ENCODE data around the gene CUBN.

Gene CUBN

DNA sequence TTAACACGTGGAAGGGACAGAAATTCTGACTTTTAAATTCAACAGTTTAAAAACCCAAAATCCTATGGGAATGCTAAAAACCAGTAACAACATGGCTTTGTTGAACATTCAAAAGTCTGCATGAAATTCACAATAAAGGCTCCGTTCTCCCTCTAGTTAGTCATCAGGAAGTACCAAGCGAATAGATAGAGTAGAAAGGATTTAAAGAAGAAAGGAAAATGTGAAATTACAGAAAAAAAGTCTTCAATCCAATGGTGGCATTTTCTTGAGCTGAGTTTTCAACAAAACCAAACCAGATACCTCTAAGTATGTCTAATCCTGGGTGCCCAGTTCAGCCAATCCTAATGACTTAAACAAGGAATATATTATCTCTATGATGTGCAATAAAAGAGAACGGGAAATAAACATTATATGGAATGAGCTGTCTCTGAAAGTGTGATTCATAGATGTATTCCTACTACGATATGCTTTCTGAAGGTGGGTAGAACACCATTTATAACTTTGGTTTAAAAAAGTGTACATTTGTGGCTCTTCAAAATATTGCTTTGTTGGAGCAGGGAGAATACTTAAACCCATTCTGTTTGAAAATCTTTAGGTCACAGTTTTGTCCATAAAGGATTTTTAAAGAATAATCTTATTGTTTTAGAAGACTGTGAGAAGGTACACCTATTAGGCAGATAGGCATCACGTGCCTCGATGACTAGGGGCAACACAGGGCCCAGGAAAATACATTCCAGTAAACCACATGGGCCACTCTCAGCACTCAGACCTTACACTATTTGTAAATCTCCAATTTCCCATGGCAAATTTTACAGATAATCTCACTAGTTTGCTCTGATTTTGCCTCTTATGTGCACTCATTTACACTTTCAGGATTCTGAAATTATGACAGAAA, 87.7 kb downstream of the CUBN start:
- DNase-seq (ENCODE audit: low read depth), result no peak

DNA sequence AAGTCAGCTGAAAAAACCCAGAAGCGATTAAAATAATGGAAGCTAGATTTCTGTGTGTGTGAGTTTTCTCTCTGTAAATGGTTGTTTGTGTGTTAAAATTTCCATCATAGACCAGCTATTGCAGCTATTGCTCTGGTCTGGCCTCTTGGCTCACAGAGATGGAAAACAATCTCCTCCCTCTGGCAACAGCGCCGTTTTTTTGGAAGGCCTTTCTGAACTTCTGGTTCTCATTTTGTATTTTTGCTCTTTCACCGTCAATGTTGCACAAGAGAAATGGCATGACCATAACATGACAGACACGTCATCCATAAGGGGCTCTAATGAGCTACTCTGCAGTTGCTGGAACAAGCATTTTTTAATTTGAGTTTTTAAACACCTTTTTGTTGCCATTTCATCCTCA, 91.0 kb downstream of the CUBN start:
- DNase-seq (ENCODE audit: low read depth), result peak; percentile 85

DNA sequence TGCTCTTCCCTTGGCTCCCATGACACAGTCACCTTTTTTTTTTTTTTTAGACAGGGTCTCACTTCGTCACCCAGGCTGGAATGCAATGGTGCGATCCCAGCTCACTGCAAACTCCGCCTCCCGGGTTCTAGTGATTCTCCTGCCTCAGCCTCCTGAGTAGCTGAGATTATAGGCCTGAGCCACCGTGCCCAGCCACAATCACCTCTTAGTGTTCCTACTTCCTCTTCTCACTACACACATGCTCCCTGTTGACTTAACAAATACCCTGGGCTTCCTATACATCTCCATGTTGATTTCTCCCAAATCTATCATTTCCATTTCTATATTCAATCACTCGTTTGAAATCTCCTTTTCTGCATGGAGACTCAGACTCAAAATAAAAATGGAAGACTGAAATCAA, 91.7 kb downstream of the CUBN start:
- no peak for DNase-seq (ENCODE audit: low read depth)

DNA sequence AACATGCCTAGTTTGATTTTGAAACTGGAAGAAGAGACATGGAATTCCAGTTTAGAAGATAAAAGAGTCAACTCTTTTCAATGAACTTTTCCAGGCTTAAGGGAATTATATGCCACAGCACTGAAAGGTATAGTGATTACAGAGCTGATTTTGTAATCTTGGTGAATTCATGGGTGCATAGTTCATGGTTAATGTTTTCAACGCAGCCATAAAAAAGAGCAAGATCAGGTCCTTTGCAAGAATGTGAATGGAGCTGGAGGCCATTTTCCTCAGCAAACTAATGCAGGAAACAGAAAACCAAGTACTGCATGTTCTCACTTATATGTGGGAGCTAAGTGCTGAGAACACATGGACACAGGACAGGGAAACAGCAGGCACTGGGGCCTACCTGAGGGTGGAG, 94.2 kb downstream of the CUBN start:
- DNase-seq (ENCODE audit: low read depth), result no peak

DNA sequence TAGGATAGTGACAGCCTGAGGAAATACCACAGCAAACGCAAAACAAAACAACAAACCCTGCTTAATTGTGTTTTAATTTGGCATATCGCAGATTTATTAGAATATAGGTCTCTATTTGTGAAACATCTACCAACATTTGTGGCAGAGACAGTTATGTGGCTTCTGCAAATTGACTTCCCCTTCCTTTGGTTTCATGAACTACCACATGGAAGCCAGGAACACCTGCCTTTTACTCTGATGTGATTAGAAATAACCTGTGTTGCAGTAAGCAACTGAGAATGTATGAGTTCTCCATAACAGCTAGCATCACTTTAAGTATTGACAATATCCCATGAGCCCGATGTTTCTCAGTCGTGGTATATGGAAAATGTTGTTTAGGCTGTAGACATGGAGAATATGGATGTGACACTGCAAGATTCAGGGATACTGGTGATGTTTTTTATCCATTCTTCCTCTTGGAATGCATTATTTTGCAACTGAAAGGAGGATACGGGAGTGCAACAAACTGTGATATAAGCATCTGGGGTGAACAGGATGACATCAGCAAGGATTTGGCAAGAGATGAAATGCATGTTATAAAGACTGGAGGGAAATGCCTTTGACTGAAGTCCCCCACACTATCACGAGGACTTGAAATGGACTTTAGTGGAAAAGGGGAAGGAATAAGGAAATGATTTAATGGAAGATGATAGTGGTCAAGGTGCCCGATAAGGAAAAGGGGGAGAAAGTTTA, 95.9 kb downstream of the CUBN start:
- no peak for DNase-seq (ENCODE audit: low read depth)

DNA sequence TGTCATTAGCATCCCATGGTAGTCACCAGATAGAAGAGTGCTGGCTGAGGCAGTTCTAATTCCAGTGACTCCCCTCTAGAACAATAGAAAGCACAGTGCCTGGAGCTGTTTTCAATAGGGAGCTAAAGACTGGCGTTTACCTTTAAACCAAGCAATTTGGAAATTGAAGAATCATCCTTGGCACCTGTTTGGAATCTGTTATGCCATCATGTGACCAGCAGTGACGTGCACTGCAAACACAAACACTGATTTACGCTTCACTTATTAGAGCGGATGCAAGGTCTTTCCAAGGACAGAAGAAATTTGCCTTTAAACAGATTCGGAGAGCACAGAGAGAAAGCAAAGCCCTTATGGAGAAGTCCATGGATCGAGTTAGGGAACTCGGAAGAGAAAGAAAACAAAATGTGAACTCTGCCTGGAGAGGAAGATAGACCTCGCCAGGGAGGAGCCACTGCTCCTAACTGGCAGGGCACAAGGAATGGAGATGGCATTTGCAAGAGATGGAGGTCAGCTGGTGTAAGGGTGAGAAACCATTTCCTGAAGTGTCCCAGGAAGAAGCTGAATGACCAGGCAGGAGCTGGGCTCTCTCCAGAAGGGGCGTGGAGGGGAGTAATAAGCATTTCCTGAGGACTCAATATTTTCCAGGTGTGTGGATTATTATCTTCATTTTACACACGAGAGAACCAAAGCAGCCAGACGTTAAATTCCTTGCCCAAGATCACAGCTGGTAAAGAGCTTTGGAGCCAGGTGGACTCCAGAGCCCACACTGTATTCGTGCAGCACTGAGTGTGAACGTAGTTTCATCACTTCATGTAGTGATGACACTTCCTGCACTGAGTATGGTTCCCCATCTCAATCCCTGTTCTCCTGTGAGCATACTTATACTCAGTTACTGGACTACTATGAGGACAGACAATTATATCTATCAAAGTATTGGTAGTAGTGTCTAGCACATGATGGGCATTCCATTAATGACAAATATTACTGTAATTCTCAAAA, 97.7 kb downstream of the CUBN start:
- DNase-seq (ENCODE audit: low read depth), result no peak

DNA sequence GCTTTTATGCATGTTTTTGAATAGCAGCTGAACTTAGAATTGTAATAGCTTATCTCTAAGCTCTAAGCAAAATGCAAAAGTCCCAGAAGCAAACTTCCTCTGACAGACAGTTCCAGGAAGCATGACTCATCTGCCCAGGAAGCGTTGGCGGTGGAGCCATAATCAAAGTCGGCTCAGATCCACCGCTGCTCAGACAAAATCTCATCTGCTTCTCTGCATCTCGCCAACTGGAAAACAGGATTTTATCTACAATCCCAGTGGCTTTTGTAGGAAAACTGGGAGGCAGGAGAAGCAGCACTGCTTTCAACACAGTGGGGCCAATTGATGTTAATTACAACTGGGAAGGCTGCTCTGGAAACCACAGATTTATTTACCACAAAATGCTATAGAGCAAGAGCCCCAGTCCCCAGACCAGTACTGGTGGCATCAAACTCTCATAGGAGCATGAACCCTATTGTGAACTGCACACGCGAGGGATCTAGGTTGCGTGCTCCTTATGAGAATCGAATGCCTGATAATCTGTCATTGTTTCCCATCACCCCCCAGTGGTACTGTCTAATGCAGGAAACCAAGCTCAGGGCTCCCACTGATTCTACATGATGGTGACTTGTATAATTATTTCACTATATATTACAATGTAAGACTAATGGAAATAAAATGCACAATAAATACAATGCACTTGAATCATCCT, 99.9 kb downstream of the CUBN start:
- DNase-seq (ENCODE audit: low read depth), result no peak

DNA sequence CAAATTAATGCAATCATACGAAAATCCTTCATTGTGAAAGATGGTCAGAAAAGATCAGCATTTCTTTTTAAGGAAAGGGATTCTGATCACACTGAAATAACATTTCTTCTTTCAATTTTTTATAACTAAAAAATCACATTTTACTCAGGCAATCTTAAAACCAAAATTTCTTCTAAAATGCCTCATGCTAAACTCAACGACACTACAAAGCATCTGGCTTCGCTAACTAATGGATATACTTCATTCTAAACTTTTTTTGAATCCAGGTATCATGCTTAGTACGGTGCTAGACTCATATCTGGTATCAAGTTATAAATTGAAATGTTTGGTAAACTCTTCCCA, 100.4 kb downstream of the CUBN start:
- no peak for DNase-seq (ENCODE audit: low read depth)

DNA sequence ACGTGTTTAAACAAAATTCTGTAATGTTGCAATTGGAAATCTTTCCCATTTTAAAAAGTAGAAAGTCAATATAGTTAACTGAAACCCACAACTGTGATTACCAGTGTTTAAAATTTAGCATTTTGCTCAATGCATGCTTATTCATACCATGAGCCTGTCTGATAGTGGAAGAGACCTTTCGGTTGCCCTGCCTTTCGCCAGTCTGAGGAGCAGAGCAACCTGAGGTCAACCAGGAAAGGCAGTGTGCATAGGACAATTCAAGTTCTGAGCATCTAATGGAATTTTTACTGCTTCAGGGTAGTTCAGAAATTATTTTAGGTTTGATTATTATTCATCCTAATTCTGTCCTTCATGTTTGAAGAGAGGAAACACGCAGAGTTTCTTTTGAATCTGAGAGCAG, 100.8 kb downstream of the CUBN start:
- no peak for DNase-seq (ENCODE audit: low read depth)

DNA sequence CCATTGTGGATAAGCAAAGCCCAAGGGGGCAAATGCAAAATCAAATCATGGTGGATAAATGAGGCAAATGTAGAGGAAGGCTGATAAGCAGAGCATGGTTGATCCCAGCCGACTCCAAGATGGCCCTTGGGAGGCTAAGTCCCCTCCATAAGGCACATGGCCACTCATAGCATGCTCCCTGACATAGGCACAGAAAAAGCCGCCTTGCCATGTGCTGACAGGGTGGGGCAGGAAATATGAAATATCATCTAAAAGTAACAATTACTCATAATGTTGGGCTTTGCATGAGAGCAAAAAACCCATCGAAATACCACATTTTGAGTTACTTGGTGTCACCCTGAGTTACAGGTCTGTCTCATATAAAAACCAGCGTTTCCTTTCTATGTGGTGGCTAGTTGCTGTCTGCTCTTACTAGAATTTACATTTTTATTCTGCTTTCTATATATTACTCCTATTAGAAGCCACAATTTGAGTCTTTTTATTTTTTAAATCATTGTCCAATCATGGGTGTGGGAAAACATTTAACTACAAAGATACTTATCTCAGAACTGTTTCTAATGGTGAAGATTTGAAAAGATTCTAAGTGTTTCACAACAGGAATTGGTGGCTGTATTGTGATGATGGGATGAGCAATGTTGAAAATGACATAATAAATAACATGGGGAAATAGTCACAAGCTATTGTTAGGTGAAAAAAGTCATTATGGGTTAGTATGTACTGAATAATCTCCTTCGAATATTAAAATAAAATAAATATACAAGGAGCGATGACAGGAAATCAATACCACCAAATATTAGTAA, 102.7 kb downstream of the CUBN start:
- no peak for DNase-seq (ENCODE audit: low read depth)

DNA sequence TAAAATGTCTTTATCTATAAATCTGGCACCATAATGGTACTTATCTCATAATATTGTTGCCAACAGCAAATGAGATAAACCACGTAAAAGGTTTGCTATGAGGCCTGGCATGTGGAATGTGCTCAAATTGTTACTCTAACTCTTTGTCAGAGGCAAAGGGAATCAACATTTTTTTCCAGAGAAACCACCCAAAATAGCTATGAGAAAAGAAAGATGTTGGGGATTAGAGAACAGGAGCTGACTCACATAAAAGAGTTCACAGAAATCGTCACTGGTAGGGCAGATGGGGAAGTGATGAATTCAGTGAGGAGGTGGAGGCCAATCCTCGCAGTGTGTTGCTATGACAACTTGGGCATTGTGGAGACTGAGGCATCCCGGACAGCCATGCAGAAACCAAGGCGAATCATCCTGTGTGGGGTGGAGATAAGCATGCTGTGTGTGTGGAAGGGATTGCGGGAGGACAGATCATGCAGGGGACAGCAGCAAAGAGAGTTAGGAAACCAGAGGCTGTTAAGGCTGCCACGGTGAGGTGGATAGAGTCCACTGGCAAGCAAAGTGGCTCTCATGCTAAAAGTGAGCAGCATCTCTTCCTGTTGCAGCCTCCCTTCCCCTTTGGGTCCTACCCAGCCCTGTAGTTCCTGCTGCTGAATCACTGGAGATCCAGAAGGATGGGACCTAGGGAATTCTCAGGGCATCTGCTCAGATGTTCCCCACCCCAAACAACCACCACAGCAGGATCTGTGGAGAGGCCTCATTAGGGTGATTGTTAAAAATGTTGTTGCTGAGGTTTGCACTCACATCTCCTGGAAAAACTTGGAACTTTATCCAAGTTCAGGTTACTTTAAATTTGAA, 103.9 kb downstream of the CUBN start:
- DNase-seq (ENCODE audit: low read depth), result peak; percentile 100

DNA sequence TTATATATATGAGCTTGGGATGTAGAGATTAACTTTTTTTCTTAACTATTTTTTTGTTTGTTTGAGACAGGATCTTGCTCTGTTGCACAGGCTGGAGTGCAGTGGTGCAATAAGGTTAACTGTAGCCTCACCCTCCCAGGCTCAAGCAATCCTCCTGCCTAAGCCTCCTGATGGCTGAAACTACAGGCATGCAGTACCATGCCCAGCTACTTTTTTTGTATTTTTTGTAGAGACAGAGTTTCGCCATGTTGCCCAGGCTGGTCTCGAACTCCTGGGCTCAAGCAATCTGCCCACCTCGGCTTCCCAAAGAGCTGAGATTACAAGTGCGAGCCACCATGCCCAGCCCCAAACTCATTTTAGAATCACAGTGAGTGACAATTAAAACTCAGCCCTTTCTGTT, 105.2 kb downstream of the CUBN start:
- no peak for DNase-seq (ENCODE audit: low read depth)

DNA sequence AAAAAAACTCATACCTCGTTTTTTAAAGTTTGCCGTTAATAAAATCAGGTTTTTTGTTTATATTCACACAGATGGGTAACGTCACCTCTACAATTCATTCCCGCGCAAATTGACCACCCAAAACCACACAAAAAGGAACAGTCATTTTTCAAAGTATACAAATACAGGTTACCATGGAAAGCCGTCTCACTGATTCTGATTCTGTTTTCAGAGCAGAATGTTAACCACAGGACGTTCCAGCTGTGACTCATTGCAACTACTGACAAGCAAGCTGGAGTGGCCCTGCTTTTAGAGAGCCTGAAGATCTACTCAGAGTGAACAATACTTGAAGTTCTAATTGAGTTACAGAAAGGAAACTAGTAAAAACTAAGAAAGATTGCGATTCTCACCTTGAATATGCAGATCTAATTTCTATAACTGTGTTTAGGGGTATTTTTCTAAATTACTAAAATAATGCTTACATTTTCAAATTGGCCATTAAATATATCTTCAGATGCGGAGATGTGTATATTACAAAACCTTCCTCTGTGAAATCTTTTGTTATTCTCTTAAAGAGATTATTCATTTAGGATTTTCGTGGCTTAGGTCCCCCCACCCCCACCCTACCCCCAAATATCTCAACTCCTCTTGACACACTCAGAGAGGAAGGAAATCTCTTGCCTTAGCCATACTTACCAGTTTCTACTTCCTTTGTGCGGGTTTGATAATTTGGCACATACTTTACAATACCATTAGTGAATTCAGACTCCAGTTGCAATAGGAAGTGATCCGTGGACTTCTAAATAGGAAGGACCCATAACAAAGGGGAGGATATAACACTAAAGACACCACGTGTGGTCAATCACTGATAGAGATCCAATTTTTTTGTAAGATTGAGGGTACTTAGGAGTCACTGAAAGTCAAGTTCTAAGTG, 106.0 kb downstream of the CUBN start:
- DNase-seq (ENCODE audit: low read depth), result peak; percentile 99

DNA sequence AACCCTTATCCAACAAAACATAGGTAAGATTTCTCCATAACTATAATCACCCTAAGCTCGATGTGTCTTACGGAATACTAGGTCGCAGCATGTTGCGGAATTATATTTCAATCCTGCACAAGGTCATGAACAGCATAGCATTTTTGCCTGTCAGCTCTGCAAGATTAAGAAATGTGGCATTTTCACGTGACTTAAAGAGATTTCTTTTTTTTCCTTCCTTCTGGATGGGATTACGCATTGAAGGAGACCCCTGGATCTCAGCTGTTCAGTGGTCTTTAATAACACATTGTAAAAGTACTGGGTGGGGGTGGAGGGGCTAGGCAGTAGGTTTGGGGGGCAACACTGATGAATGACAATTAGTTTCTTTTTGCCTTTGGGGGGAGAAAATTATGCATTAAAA, 106.7 kb downstream of the CUBN start:
- no peak for DNase-seq (ENCODE audit: low read depth)

DNA sequence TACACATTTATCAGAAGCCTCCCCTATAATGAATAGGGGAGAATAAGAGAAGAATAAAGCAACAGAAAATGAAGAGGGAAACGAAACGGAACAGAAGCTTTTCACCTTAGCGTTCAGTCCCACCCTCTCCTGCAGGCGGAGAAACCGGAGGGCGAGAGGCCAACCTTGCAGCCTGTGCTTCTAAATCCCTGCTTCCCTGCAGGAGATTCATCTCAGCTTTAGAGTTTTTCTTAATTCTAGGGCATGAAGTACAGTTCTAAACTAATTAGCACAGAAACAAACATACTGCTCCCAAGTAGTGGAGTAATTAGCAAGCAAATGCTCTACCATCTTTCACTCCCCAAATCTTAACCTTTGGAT, 107.2 kb downstream of the CUBN start:
- DNase-seq (ENCODE audit: low read depth), result no peak

DNA sequence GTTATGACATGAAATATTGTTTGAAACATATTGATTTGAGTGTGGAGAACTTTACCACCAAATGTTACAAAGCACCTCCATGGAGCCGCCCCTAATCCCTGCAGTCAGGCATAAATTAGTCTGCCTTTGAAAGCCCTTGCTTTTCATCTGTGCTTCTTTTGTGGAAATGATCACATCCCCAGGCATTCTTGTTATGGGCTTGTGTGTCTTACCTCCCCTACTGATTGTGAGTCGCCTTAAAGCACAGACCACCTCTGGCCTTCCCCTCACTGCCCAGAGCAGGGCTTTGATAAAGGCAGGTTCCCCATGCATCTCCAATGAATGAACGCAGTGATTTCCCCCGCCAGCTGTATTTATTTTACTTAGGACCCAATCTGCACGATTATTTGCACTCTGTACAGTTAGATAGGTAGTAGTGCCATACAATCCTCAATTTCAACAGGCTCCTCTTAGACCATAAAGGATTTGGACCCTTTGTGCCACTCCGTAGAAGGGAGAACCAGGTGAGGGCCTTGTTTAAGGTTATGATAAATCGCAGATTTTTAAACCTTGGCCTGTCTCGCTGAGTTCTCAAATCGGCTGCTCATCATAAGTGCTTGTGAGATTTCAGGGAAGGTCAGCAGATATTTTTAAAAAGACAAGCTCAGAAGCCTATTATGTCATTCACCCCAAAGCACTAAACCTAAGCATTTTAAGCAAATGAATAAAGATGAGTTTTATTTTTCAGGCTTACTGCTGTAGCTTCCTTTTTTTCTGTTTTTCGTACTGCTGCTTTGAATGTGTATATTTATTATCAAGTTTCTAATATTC, 107.8 kb downstream of the CUBN start:
- no peak for DNase-seq (ENCODE audit: low read depth)

DNA sequence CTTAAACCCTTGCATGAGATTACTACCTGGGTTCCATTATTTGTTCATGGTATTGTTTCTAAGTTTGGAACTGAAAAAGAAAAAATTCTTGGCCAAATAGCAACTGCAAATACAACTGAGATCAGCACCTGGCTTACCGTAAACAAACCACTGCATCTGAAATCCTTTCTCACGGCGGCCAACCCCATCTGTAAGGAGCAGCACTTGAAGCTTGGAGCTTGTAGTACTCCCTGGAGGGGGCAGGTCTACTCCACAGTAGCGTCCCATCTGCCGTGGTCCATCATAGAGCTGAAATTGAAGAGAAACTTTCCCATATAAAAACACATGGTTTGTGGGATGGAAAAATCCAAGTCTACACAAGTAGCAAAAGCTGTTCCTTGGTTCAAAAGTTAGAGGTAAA, 109.9 kb downstream of the CUBN start:
- DNase-seq (ENCODE audit: low read depth), result no peak
